HG02840 (cell line): ENCODE data around the gene PLEKHA7.
A peak's percentile ranks its signal among the peaks of the same experiment; 100 is the strongest.

Experiments
- ATAC-seq: cut with Tn5 transposase; IDR thresholded peaks from one replicate; pipeline ENCODE4 v1.9.1; 2021; ENCODE audit warnings: mild to moderate bottlenecking, moderate library complexity, moderate number of reproducible peaks; ENCODE audit not compliant: unreplicated experiment, low FRiP score

PLEKHA7 gene

GRCh38 chr11:16854979-16855378, 159.2 kb downstream of the PLEKHA7 start:
- ATAC-seq: no peak

- no peak for ATAC-seq
Measured at GRCh38 chr11:16853859-16854258, 160.4 kb downstream of the PLEKHA7 start.

- no peak for ATAC-seq
Measured at GRCh38 chr11:16853266-16853665, 160.9 kb downstream of the PLEKHA7 start.

GRCh38 chr11:16846305-16846704, 167.9 kb downstream of the PLEKHA7 start:
- ATAC-seq: no peak

GRCh38 chr11:16844268-16844771, 169.9 kb downstream of the PLEKHA7 start:
- ATAC-seq: no peak

GRCh38 chr11:16843294-16843693, 170.9 kb downstream of the PLEKHA7 start:
- no peak for ATAC-seq

GRCh38 chr11:16841984-16842383, 172.2 kb downstream of the PLEKHA7 start:
- ATAC-seq: no peak

GRCh38 chr11:16841481-16841880, 172.7 kb downstream of the PLEKHA7 start:
- no peak for ATAC-seq

GRCh38 chr11:16840951-16841350, 173.3 kb downstream of the PLEKHA7 start:
- ATAC-seq: no peak

- ATAC-seq: no peak
Measured at GRCh38 chr11:16839821-16840220, 174.4 kb downstream of the PLEKHA7 start.

- no peak for ATAC-seq
Measured at GRCh38 chr11:16834384-16834783, 179.8 kb downstream of the PLEKHA7 start.

GRCh38 chr11:16833026-16833425, 181.2 kb downstream of the PLEKHA7 start:
- no peak for ATAC-seq

- no peak for ATAC-seq
Measured at GRCh38 chr11:16832193-16832539, 182.0 kb downstream of the PLEKHA7 start.

- no peak for ATAC-seq
Measured at GRCh38 chr11:16831316-16832192, 182.7 kb downstream of the PLEKHA7 start.

- no peak for ATAC-seq
Measured at GRCh38 chr11:16827139-16827538, 187.1 kb downstream of the PLEKHA7 start.

- no peak for ATAC-seq
Measured at GRCh38 chr11:16825968-16826367, 188.2 kb downstream of the PLEKHA7 start.

- ATAC-seq: no peak
Measured at GRCh38 chr11:16825101-16825500, 189.1 kb downstream of the PLEKHA7 start.

- ATAC-seq: peak; percentile 56
Measured at GRCh38 chr11:16820324-16821092, 193.7 kb downstream of the PLEKHA7 start.

GRCh38 chr11:16818284-16818683, 195.9 kb downstream of the PLEKHA7 start:
- no peak for ATAC-seq

GRCh38 chr11:16817351-16817750, 196.9 kb downstream of the PLEKHA7 start:
- no peak for ATAC-seq
